Neuronal stem cell (in vitro differentiated cells): ENCODE data around the gene RBM20.

ENCODE experiments used
- DNase-seq: peaks from one replicate; pipeline ENCODE4 v3.0.0-alpha.2; 2013; ENCODE audit warnings: low spot score
- H2AFZ ChIP-seq: one replicate; pipeline ENCODE4 v1.6.1; 2013; ENCODE audit warnings: mild to moderate bottlenecking, low read length, inconsistent platforms
- H2AK5ac ChIP-seq: 2 replicates; pipeline ENCODE4 v1.6.1; 2013; ENCODE audit warnings: low read depth, mild to moderate bottlenecking, inconsistent platforms, low read length, moderate library complexity, mixed read lengths
- H2BK120ac ChIP-seq: 2 replicates; pipeline ENCODE4 v1.6.1; 2013; ENCODE audit warnings: low read depth, mild to moderate bottlenecking, inconsistent platforms, low read length, moderate library complexity, mixed read lengths
- H2BK12ac ChIP-seq: one replicate; pipeline ENCODE4 v1.6.1; 2013; ENCODE audit warnings: low read length, inconsistent platforms
- H2BK15ac ChIP-seq: 2 replicates; pipeline ENCODE4 v1.6.1; 2013; ENCODE audit warnings: mild to moderate bottlenecking, low read length, inconsistent platforms, mixed read lengths
- H2BK5ac ChIP-seq: one replicate; pipeline ENCODE4 v1.6.1; 2013; ENCODE audit warnings: inconsistent platforms, mild to moderate bottlenecking, low read length, moderate library complexity
- H3K14ac ChIP-seq: one replicate; pipeline ENCODE4 v1.6.1; 2013; ENCODE audit warnings: low read length, inconsistent platforms
- H3K18ac ChIP-seq: 2 replicates; pipeline ENCODE4 v1.6.1; 2013; ENCODE audit warnings: low read length, inconsistent platforms
- H3K23ac ChIP-seq: 2 replicates; pipeline ENCODE4 v1.6.1; 2013; ENCODE audit warnings: low read depth, mild to moderate bottlenecking, mixed read lengths, low read length, inconsistent platforms; ENCODE audit not compliant: poor library complexity
- H3K27ac ChIP-seq: replicated peaks from 3 replicates; pipeline ENCODE4 v1.5.1; 2013; ENCODE audit warnings: low read length, inconsistent platforms
- H3K27me3 ChIP-seq, 3 experiments: 2 replicates each; pipeline ENCODE4 v1.6.1; 2013; ENCODE audit warnings: low read length in 3 of 3, mild to moderate bottlenecking in 2 of 3, inconsistent platforms in 1 of 3, low read depth in 1 of 3, mixed read lengths in 1 of 3, moderate library complexity in 1 of 3; ENCODE audit not compliant: control insufficient read depth in 3 of 3, insufficient read depth in 3 of 3
- H3K36me3 ChIP-seq, 2 donors: replicated peaks in 1 of 2; 2 replicates each; pipeline ENCODE4 v1.6.1; 2013; ENCODE audit warnings: low read length in 2 of 2; ENCODE audit not compliant: control insufficient read depth in 2 of 2, insufficient read depth in 2 of 2
- H3K4ac ChIP-seq: 2 replicates; pipeline ENCODE4 v1.6.1; 2013; ENCODE audit warnings: inconsistent platforms, mild to moderate bottlenecking, low read length, moderate library complexity
- H3K4me1 ChIP-seq, 2 donors: 1 replicate in 1 of 2; 2 replicates in 1 of 2; pipeline ENCODE4 v1.6.1; 2013; ENCODE audit warnings: low read length in 2 of 2, low read depth in 1 of 2; ENCODE audit not compliant: control insufficient read depth in 2 of 2, insufficient read depth in 1 of 2
- H3K4me2 ChIP-seq: one replicate; pipeline ENCODE4 v1.6.1; 2013; ENCODE audit warnings: mild to moderate bottlenecking, low read length, inconsistent platforms; ENCODE audit not compliant: insufficient read depth, poor library complexity, severe bottlenecking
- H3K4me3 ChIP-seq, 2 donors: 2 replicates each; pipeline ENCODE4 v1.5.1; 2013; ENCODE audit warnings: low read length in 2 of 2, mild to moderate bottlenecking in 2 of 2, inconsistent platforms in 1 of 2, moderate library complexity in 1 of 2
- H3K79me1 ChIP-seq: one replicate; pipeline ENCODE4 v1.6.1; 2013; ENCODE audit warnings: low read depth, mild to moderate bottlenecking, inconsistent platforms, low read length, moderate library complexity
- H3K9ac ChIP-seq: one replicate; pipeline ENCODE4 v1.6.1; 2013; ENCODE audit warnings: mild to moderate bottlenecking, low read depth, low read length, inconsistent platforms; ENCODE audit not compliant: poor library complexity
- H3K9me3 ChIP-seq, 2 donors: replicated peaks in 1 of 2; 2 replicates each; pipeline versions ENCODE3 to v1.6.1; 2013; ENCODE audit warnings: low read length in 2 of 2, mild to moderate bottlenecking in 2 of 2, inconsistent platforms in 1 of 2, low read depth in 1 of 2, mixed read lengths in 1 of 2, moderate library complexity in 1 of 2; ENCODE audit not compliant: control insufficient read depth in 2 of 2, insufficient read depth in 1 of 2
- H4K8ac ChIP-seq: one replicate; pipeline ENCODE4 v1.6.1; 2013; ENCODE audit warnings: low read depth, mild to moderate bottlenecking, inconsistent platforms, low read length, moderate library complexity
- H4K91ac ChIP-seq: one replicate; pipeline ENCODE4 v1.6.1; 2013; ENCODE audit warnings: low read length, low read depth, mild to moderate bottlenecking, inconsistent platforms; ENCODE audit not compliant: poor library complexity
- WGBS, 2 donors: extraction: QIAGEN DNeasy Blood & Tissue Kit; methylation state at CpG; one replicate each; pipeline ENCODE4 v1.1.7; 2013; ENCODE audit warnings: missing lambda C conversion rate in 2 of 2, mixed read lengths in 1 of 2; ENCODE audit not compliant: insufficient read length in 2 of 2, insufficient replicate concordance in 1 of 2; ENCODE audit errors: extremely low coverage in 2 of 2; 5-methylcytosine and 5-hydroxymethylcytosine counted together

Gene RBM20

DNA sequence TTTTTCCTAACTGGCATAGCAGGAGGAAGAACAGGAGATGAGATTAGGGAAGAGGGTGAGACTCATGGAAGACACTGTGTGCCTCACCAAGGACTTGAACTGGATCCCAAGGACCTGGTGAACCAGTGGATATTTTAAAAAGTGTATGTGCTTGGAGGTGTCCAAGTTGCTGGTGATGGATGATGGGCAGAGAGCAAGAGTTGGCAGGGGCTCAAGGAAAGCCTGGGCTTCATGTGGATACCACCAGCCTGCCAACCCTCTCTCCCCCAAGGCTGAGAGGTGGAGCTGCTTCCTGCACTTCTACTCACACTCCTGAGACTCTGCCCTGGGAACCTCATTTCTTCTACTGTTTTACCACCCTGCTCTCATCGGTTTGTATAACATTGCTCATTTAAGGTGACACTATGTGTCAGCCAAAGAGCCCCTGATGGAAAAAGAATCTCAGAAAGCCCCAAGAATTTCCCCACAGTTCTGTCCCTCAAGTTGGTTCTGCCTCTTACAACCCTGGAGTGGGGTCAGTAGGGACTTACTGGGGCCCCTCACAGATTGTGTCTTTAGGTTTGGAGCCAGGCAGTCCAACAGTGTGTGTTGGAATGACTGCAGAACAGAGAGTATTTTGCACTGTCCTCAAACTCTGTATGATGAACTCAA lies 171.3 kb downstream of the RBM20 start:
- no peaks in the 10 kb centered on the region for H3K27me3 ChIP-seq
- no peaks in the 10 kb centered on the region for H3K9me3 ChIP-seq
- H3K27ac ChIP-seq = no peak overlapping the region
- no peak overlapping the region for H2AFZ ChIP-seq
- H3K9ac ChIP-seq = no peak overlapping the region
- peak overlapping the region; percentile 19 for H2AK5ac ChIP-seq
- H2BK12ac ChIP-seq = peak overlapping the region; percentile 17
- peak overlapping the region; percentile 39 for H2BK15ac ChIP-seq
- no CpG with 5 or more reads among the region's 1 CpG for WGBS, 2 donors
- no peaks in the 10 kb centered on the region for H3K36me3 ChIP-seq
- H3K4me2 ChIP-seq = no peak overlapping the region
- H4K8ac ChIP-seq = no peak overlapping the region
- no peak overlapping the region for H3K23ac ChIP-seq
- no peak overlapping the region for H3K14ac ChIP-seq
- no peak overlapping the region for H3K18ac ChIP-seq
- H2BK120ac ChIP-seq = no peak overlapping the region
- H3K4ac ChIP-seq = no peak overlapping the region
- no peak overlapping the region for H3K4me3 ChIP-seq
- H3K79me1 ChIP-seq = no peaks in the 10 kb centered on the region
- no peak overlapping the region for H2BK5ac ChIP-seq
- H4K91ac ChIP-seq = peak overlapping the region; percentile 31
- peaks cover 3 to 4% of the 10 kb centered on the region in 2 donors for H3K4me1 ChIP-seq
- no peak for DNase-seq

GRCh38 chr10:110817614-110818013 lies 173.5 kb downstream of the RBM20 start:
- no peak overlapping the region for H2BK5ac ChIP-seq
- H3K4me3 ChIP-seq = no peak overlapping the region
- H3K4ac ChIP-seq = no peak overlapping the region
- no peak overlapping the region for H3K9ac ChIP-seq
- no peak overlapping the region for H2BK120ac ChIP-seq
- H3K79me1 ChIP-seq = no peaks in the 10 kb centered on the region
- H3K9me3 ChIP-seq = no peaks in the 10 kb centered on the region
- H2BK15ac ChIP-seq = no peak overlapping the region
- H3K14ac ChIP-seq = no peak overlapping the region
- DNase-seq = no peak
- H3K36me3 ChIP-seq = no peaks in the 10 kb centered on the region
- peak overlapping the region; percentile 64 for H2AFZ ChIP-seq
- H3K23ac ChIP-seq = no peak overlapping the region
- H3K4me1 ChIP-seq = peaks cover 15 to 17% of the 10 kb centered on the region in 2 donors
- no peak overlapping the region for H3K27ac ChIP-seq
- no peak overlapping the region for H4K8ac ChIP-seq
- H4K91ac ChIP-seq = no peak overlapping the region
- WGBS, 2 donors = no CpG with 5 or more reads among the region's 4 CpGs
- no peaks in the 10 kb centered on the region for H3K27me3 ChIP-seq
- no peak overlapping the region for H3K4me2 ChIP-seq
- no peak overlapping the region for H2AK5ac ChIP-seq
- no peak overlapping the region for H2BK12ac ChIP-seq
- no peak overlapping the region for H3K18ac ChIP-seq

DNA sequence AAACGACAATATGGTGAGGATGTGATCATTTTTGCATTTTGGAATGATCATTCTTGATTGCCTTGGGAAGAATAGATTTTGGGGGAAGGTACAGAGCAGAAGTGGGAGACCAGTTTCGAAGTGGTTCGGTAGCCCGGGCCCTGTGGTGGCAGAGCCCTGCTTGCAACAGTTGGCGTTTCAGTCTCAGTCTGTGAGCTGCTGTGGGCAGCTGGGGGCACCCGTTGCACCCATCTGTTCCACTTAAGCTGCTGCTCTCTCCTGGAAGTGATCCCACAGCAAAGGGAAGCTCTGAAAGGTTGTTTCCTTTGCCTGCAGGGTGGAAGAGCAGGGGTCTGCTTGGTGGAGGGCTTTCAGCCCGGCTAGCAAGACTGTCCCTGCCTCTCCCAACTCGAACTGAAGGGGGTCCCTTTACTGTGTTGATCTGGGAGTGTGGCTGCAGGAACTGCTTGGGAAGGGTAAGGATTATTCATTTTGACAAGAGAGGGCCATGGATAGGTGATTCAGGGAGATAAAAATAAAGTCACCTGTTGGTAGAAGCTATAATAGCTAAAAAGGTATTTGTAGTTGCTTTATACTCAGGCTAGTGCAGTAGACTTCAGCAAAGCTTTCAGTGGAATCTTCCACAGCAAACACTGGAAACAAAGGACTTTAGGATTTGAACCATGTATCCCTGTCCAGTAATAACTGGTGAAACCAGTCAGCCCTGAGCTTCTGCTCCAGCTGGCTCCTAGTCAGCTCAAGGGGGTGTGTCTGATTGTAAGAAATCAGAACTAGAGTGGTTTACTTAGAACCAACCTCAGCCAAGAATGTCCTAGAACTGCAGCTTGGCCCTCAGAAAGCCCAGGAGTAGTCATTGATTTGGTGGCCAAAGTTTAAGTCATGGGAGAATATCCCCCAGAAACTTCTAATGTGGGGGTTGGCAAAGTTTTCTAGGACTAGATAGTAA lies 174.4 kb downstream of the RBM20 start:
- H3K4me1 ChIP-seq = peaks cover 21 to 23% of the 10 kb centered on the region in 2 donors
- peak overlapping the region; percentile 71 for H3K18ac ChIP-seq
- H3K27me3 ChIP-seq = no peaks in the 10 kb centered on the region
- no peak overlapping the region for H3K4me3 ChIP-seq
- no peak overlapping the region for H2BK5ac ChIP-seq
- peak overlapping the region; percentile 4 for H2BK15ac ChIP-seq
- peak overlapping the region; percentile 49 for H4K91ac ChIP-seq
- H3K79me1 ChIP-seq = no peaks in the 10 kb centered on the region
- H2BK120ac ChIP-seq = no peak overlapping the region
- no peak overlapping the region for H2AK5ac ChIP-seq
- DNase-seq = no peak
- no CpG with 5 or more reads among the region's 8 CpGs for WGBS, 2 donors
- H4K8ac ChIP-seq = no peak overlapping the region
- H3K23ac ChIP-seq = no peak overlapping the region
- H3K27ac ChIP-seq = no peak overlapping the region
- no peak overlapping the region for H2BK12ac ChIP-seq
- no peak overlapping the region for H3K4ac ChIP-seq
- H2AFZ ChIP-seq = no peak overlapping the region
- H3K9me3 ChIP-seq = no peaks in the 10 kb centered on the region
- no peak overlapping the region for H3K9ac ChIP-seq
- H3K4me2 ChIP-seq = no peak overlapping the region
- no peak overlapping the region for H3K14ac ChIP-seq
- H3K36me3 ChIP-seq = no peaks in the 10 kb centered on the region

DNA sequence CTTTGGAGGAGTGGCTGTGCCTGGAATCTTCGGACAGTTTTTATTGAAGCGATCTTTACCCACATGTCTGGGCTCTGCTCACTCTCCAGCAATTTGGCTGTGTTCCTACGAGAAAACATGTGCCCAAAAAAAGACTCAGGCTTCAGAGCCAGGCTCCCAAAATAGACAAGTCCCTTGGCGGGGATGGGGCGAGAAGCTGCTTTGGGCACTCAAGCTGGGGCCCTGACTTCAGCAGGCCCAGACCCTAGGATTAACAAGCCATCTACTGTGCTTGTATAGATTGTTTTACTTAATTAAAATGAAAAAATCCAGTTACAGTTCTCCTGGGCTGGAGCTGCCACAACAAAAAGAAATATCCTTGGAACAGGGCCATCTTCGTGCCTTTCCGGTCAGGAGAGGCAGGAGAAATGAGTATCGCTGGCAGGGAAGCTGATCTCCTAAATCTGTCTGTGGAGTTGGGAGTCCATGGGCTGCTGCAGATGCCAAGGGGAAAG lies 176.2 kb downstream of the RBM20 start:
- no peak overlapping the region for H2BK12ac ChIP-seq
- H3K9ac ChIP-seq = no peak overlapping the region
- no peak overlapping the region for H4K8ac ChIP-seq
- H3K36me3 ChIP-seq = no peaks in the 10 kb centered on the region
- DNase-seq = no peak
- peak overlapping the region; percentile 16 for H2AK5ac ChIP-seq
- H3K27me3 ChIP-seq = no peaks in the 10 kb centered on the region
- no CpG with 5 or more reads among the region's 8 CpGs for WGBS, 2 donors
- peak overlapping the region; percentile 25 for H2AFZ ChIP-seq
- no peaks in the 10 kb centered on the region for H3K79me1 ChIP-seq
- no peaks in the 10 kb centered on the region for H3K9me3 ChIP-seq
- H3K4me3 ChIP-seq = no peak overlapping the region
- H3K23ac ChIP-seq = no peak overlapping the region
- no peak overlapping the region for H4K91ac ChIP-seq
- H3K14ac ChIP-seq = no peak overlapping the region
- H2BK15ac ChIP-seq = no peak overlapping the region
- H3K27ac ChIP-seq = no peak overlapping the region
- peaks cover 31 to 32% of the 10 kb centered on the region in 2 donors for H3K4me1 ChIP-seq
- H3K18ac ChIP-seq = no peak overlapping the region
- H2BK120ac ChIP-seq = no peak overlapping the region
- no peak overlapping the region for H3K4ac ChIP-seq
- H2BK5ac ChIP-seq = no peak overlapping the region
- no peak overlapping the region for H3K4me2 ChIP-seq
